ENCODE measurements around the gene HNRNPF. TPM values are rescaled to one million over a fixed set of nuclear protein-coding genes. Genes with fewer than 3 reads are reported as not detected.

The HNRNPF gene
- total RNA-seq, 1 donor, result 229 TPM

DNA sequence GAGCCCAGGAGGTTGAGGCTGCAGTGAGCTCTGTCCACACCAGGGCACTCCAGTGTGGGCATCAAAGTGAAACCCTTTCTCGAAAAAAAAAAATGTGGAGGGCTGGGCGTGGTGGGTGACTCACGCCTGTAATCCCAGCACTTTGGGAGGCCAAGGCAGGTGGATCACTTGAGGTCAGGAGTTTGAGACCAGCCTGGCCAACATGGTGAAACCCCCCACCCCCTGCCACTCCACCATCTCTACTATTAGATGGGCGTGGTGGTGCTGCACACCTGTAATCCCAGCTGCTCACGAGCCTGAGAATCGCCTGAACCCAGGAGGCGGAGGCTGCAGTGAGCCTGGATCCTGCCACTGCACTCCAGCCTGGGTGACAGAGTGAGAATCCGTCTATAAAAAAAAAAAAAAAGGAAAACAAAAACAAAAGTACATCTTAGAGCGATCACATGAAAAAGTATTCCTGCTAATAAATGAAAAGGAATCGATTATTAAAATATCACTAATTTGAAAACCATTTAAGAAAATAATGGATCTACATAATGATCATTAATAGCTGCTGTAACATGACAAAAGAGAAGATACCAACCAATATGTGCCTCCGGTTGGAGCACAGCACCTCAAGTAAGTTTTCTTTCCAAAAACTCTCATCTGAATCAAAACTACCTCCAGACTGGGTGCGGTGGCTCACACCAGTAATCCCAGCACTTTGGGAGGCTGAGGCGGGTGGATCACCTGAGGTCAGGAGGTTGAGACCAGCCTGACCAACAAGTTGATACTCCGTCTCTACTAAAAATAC lies 4.9 kb downstream of the HNRNPF start:
- no peak for DNase-seq (ENCODE audit: insufficient read length, low spot score, missing footprints)
- H3K4me1 ChIP-seq (ENCODE audit: insufficient read depth, low read length), result peaks cover 33% of the 10 kb centered on the region
- peak overlapping the region; percentile 36 for H3K27ac ChIP-seq (ENCODE audit: low read depth, low read length)
- H3K79me2 ChIP-seq (ENCODE audit: insufficient read depth, low read length), result peaks cover 92% of the 10 kb centered on the region
- peaks cover under 1% of the 10 kb centered on the region for H3K36me3 ChIP-seq (ENCODE audit: insufficient read depth, low read length)
- peak overlapping the region; percentile 83 for H3K4me2 ChIP-seq (ENCODE audit: insufficient read depth, low read length)
- TF ChIP-seq, protein P1, sequence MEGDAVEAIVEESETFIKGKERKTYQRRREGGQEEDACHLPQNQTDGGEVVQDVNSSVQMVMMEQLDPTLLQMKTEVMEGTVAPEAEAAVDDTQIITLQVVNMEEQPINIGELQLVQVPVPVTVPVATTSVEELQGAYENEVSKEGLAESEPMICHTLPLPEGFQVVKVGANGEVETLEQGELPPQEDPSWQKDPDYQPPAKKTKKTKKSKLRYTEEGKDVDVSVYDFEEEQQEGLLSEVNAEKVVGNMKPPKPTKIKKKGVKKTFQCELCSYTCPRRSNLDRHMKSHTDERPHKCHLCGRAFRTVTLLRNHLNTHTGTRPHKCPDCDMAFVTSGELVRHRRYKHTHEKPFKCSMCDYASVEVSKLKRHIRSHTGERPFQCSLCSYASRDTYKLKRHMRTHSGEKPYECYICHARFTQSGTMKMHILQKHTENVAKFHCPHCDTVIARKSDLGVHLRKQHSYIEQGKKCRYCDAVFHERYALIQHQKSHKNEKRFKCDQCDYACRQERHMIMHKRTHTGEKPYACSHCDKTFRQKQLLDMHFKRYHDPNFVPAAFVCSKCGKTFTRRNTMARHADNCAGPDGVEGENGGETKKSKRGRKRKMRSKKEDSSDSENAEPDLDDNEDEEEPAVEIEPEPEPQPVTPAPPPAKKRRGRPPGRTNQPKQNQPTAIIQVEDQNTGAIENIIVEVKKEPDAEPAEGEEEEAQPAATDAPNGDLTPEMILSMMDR (IDR thresholded peaks at IDR 0.05; ENCODE audit: extremely low read depth, low read depth, low read length), result no peak
- H3K27me3 ChIP-seq (ENCODE audit: insufficient read depth, low read length), result no peaks in the 10 kb centered on the region
- H3K4me3 ChIP-seq (ENCODE audit: insufficient read depth, low read length), result no peak overlapping the region
- no peaks in the 10 kb centered on the region for H3K9me3 ChIP-seq (ENCODE audit: low read depth, low read length)
- H4K20me1 ChIP-seq (ENCODE audit: insufficient read depth, low read length), result peaks cover 73% of the 10 kb centered on the region
- no peak overlapping the region for H2AFZ ChIP-seq (ENCODE audit: low read length)

DNA sequence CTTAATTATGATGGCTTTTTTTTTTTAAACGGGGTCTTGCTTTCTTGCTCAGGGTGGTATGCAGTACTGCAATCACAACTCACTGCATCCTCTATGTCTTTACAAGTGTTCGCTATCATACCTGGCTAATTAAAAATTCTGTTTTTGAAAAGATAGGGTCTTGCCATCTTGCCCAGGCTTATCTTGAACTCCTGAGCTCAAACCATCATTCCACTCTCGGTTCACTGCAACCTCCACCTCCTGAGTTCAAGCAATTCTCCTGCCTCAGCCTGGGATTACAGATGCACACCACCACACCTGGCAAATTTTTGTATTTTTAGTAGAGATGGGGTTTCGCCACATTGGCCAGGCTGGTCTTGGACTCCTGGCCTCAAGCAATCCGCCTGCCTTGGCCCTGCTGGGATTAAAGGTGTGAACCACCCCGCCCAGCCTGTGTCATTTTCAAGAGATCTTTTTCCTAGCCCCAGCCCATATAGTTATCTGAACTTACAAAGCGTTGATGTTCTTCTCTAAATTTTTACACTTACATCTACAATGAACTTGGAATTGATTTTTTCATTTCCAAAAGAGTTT lies 6.0 kb downstream of the HNRNPF start:
- peaks cover 6% of the 10 kb centered on the region for H3K36me3 ChIP-seq (ENCODE audit: insufficient read depth, low read length)

GRCh38 chr10:43402176-43402575 lies 6.8 kb downstream of the HNRNPF start:
- no peak overlapping the region for H3K4me3 ChIP-seq (ENCODE audit: insufficient read depth, low read length)
- no peak for DNase-seq (ENCODE audit: insufficient read length, low spot score, missing footprints)
- H3K36me3 ChIP-seq (ENCODE audit: insufficient read depth, low read length), result peaks cover 6% of the 10 kb centered on the region
- TF ChIP-seq, protein P1 (IDR thresholded peaks at IDR 0.05; ENCODE audit: extremely low read depth, low read depth, low read length), result no peak
- H2AFZ ChIP-seq (ENCODE audit: low read length), result no peak overlapping the region
- peaks cover 100% of the 10 kb centered on the region for H3K79me2 ChIP-seq (ENCODE audit: insufficient read depth, low read length)
- H3K4me1 ChIP-seq (ENCODE audit: insufficient read depth, low read length), result peaks cover 52% of the 10 kb centered on the region
- no peaks in the 10 kb centered on the region for H3K27me3 ChIP-seq (ENCODE audit: insufficient read depth, low read length)
- no peaks in the 10 kb centered on the region for H3K9me3 ChIP-seq (ENCODE audit: low read depth, low read length)
- peaks cover 83% of the 10 kb centered on the region for H4K20me1 ChIP-seq (ENCODE audit: insufficient read depth, low read length)
- H3K27ac ChIP-seq (ENCODE audit: low read depth, low read length), result peak overlapping the region; percentile 31
- no peak overlapping the region for H3K4me2 ChIP-seq (ENCODE audit: insufficient read depth, low read length)

More for the DNA sequence above, 6.0 kb downstream of the HNRNPF start:
- Histone ChIP-seq H3K4me3 (ENCODE audit: insufficient read depth, low read length) (no peak overlapping the region), H2AFZ (ENCODE audit: low read length) (no peak overlapping the region), H4K20me1 (ENCODE audit: insufficient read depth, low read length) (peaks cover 78% of the 10 kb centered on the region), H3K27me3 (ENCODE audit: insufficient read depth, low read length) (no peaks in the 10 kb centered on the region), H3K4me2 (ENCODE audit: insufficient read depth, low read length) (no peak overlapping the region), H3K9me3 (ENCODE audit: low read depth, low read length) (no peaks in the 10 kb centered on the region), H3K4me1 (ENCODE audit: insufficient read depth, low read length) (peaks cover 45% of the 10 kb centered on the region), H3K79me2 (ENCODE audit: insufficient read depth, low read length) (peaks cover 96% of the 10 kb centered on the region), H3K27ac (ENCODE audit: low read depth, low read length) (no peak overlapping the region)
- DNase-seq (ENCODE audit: insufficient read length, low spot score, missing footprints), result no peak
- TF ChIP-seq, protein P1 (IDR thresholded peaks at IDR 0.05; ENCODE audit: extremely low read depth, low read depth, low read length), result no peak

GRCh38 chr10:43401627-43402026 lies 7.4 kb downstream of the HNRNPF start:
- Histone ChIP-seq H3K27ac (ENCODE audit: low read depth, low read length) (peak overlapping the region; percentile 31), H3K4me1 (ENCODE audit: insufficient read depth, low read length) (peaks cover 52% of the 10 kb centered on the region), H3K79me2 (ENCODE audit: insufficient read depth, low read length) (peaks cover 98% of the 10 kb centered on the region), H3K4me2 (ENCODE audit: insufficient read depth, low read length) (no peak overlapping the region), H4K20me1 (ENCODE audit: insufficient read depth, low read length) (peaks cover 80% of the 10 kb centered on the region), H2AFZ (ENCODE audit: low read length) (no peak overlapping the region), H3K4me3 (ENCODE audit: insufficient read depth, low read length) (no peak overlapping the region), H3K36me3 (ENCODE audit: insufficient read depth, low read length) (peaks cover 6% of the 10 kb centered on the region), H3K9me3 (ENCODE audit: low read depth, low read length) (no peaks in the 10 kb centered on the region), H3K27me3 (ENCODE audit: insufficient read depth, low read length) (no peaks in the 10 kb centered on the region)
- peak; percentile 78 for DNase-seq (ENCODE audit: insufficient read length, low spot score, missing footprints)
- TF ChIP-seq, protein P1 (IDR thresholded peaks at IDR 0.05; ENCODE audit: extremely low read depth, low read depth, low read length), result no peak

Measured in osteoblast (primary cell).